Measurements from ENCODE around the gene S100A7.

DNA sequence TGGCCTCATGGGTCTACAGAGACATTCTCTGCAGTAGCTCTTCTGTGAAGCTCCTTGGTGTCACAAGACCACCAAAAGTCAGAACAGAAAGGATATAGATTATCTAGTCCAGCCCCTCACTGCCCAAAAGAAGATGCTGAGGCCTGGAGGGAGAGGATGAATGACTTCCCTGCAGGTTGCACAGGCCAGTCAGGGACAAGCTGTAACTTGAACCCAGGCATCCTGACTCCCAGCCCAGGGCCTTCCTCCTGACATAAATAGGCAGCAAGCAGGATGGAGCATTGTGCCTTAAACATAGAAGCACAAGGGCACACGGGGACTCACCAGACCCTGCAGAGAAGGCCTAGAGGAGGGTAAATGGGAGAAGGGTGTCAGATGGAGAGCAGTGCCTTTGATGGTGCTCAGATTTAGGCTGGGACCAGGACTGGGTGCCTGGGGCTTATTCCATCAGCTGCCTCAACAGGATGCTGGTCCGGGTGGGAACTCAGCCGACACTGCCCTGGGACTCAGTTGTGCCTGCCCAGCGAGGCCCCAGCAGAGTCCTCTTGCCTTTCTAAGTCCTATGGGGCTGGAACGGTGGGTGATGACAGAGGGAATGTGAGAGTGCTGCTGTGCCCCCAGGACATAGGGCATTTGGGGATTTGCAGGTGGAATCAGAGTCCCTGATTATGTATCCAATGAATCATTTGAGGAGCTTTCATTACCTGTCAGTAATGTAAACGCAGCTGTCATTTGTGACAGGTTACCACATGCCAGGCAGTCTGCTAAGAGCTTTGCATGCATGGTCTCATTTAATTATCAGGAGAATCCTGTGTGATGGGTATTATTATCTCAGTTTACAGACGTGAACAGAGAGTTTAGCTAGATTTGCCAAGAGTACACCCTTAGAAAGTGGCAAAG is 30.9 kb downstream of the S100A7 start:
- TF ChIP-seq ZFP1 (CRISPR knock-in tag; IDR thresholded peaks at IDR 0.05) (no peak), CHD2 (IDR thresholded peaks at IDR 0.05; ENCODE audit: low read depth, low read length) (no peak), ZNF263 (CRISPR knock-in tag; IDR thresholded peaks at IDR 0.05; ENCODE audit: borderline replicate concordance) (no peak), POLR2A (conservative IDR thresholded peaks at IDR 0.05) (no peak), POLR2AphosphoS5 (IDR thresholded peaks at IDR 0.05; ENCODE audit: control insufficient read depth, insufficient read depth, low read depth, low read length) (no peak), EZH2 (IDR thresholded peaks at IDR 0.05; ENCODE audit: borderline replicate concordance, low read depth, low read length) (no peak), SMARCE1 (IDR thresholded peaks at IDR 0.05) (no peak)

Data from K562 (cell line).